H9 (cell line): ENCODE data around the gene UQCR11. TPM values are rescaled to one million over a fixed set of nuclear protein-coding genes. Genes with fewer than 3 reads are reported as not detected.
A peak's percentile ranks its signal among the peaks of the same experiment; 100 is the strongest.

Experiments
- DNase-seq: peaks from one replicate; pipeline ENCODE4 v3.0.0-alpha.2; 2017
- H2AFZ ChIP-seq: one replicate; pipeline ENCODE4 v1.6.1; 2013; ENCODE audit warnings: mild to moderate bottlenecking, low read length, control low read depth, moderate library complexity
- H2AK5ac ChIP-seq: 2 replicates; pipeline ENCODE4 v1.6.1; 2013; ENCODE audit warnings: low read length, control low read depth, mixed read lengths; ENCODE audit not compliant: insufficient read length
- H2BK120ac ChIP-seq: one replicate; pipeline ENCODE4 v1.6.1; 2013; ENCODE audit warnings: low read depth, mild to moderate bottlenecking, low read length, control low read depth, inconsistent platforms; ENCODE audit not compliant: poor library complexity, severe bottlenecking
- H2BK12ac ChIP-seq: 2 replicates; pipeline ENCODE4 v1.6.1; 2013; ENCODE audit warnings: low read length, control low read depth, mixed read lengths, low read depth; ENCODE audit not compliant: insufficient read length
- H2BK15ac ChIP-seq: 2 replicates; pipeline ENCODE4 v1.6.1; 2013; ENCODE audit warnings: low read depth, low read length, control low read depth
- H2BK20ac ChIP-seq: one replicate; pipeline ENCODE4 v1.6.1; 2013; ENCODE audit warnings: low read depth, mild to moderate bottlenecking, low read length, control low read depth, inconsistent platforms; ENCODE audit not compliant: poor library complexity, severe bottlenecking
- H2BK5ac ChIP-seq: 2 replicates; pipeline ENCODE4 v1.6.1; 2013; ENCODE audit warnings: low read length, control low read depth, mixed read lengths; ENCODE audit not compliant: insufficient read length
- H3K14ac ChIP-seq: 2 replicates; pipeline ENCODE4 v1.6.1; 2013; ENCODE audit warnings: low read length, control low read depth; ENCODE audit not compliant: insufficient read depth
- H3K18ac ChIP-seq: 2 replicates; pipeline ENCODE4 v1.6.1; 2013; ENCODE audit warnings: low read depth, mild to moderate bottlenecking, mixed read lengths, low read length, control low read depth; ENCODE audit not compliant: insufficient read length
- H3K23ac ChIP-seq: 2 replicates; pipeline ENCODE4 v1.6.1; 2013; ENCODE audit warnings: low read length, control low read depth, mixed read lengths, low read depth; ENCODE audit not compliant: insufficient read length
- H3K23me2 ChIP-seq: 2 replicates; pipeline ENCODE4 v1.6.1; 2013; ENCODE audit warnings: low read depth, mild to moderate bottlenecking, mixed read lengths, low read length, control low read depth; ENCODE audit not compliant: insufficient read length, poor library complexity, severe bottlenecking
- H3K27ac ChIP-seq: 2 replicates; pipeline ENCODE4 v1.5.1; 2013; ENCODE audit warnings: low read length, control low read depth, mixed read lengths, low read depth; ENCODE audit not compliant: insufficient read length
- H3K27me3 ChIP-seq: 2 replicates; pipeline ENCODE4 v1.6.1; 2013; ENCODE audit warnings: low read length, control low read depth, inconsistent platforms; ENCODE audit not compliant: insufficient read depth
- H3K4ac ChIP-seq: 2 replicates; pipeline ENCODE4 v1.6.1; 2013; ENCODE audit warnings: low read depth, mild to moderate bottlenecking, control low read depth, inconsistent platforms, low read length, moderate library complexity
- H3K4me1 ChIP-seq: 2 replicates; pipeline ENCODE4 v1.6.1; 2013; ENCODE audit warnings: low read length, control low read depth, inconsistent platforms; ENCODE audit not compliant: insufficient read depth
- H3K4me2 ChIP-seq: 2 replicates; pipeline ENCODE4 v1.6.1; 2013; ENCODE audit warnings: low read length, control low read depth, mixed read lengths; ENCODE audit not compliant: insufficient read length, insufficient read depth
- H3K56ac ChIP-seq: 2 replicates; pipeline ENCODE4 v1.6.1; 2013; ENCODE audit warnings: low read depth, mild to moderate bottlenecking, mixed read lengths, low read length, control low read depth; ENCODE audit not compliant: insufficient read length
- H3K79me1 ChIP-seq: 2 replicates; pipeline ENCODE4 v1.6.1; 2013; ENCODE audit warnings: low read depth, mild to moderate bottlenecking, moderate library complexity, low read length, control low read depth, inconsistent platforms; ENCODE audit not compliant: insufficient read depth, poor library complexity, severe bottlenecking
- H3K79me2 ChIP-seq: 2 replicates; pipeline ENCODE4 v1.6.1; 2013; ENCODE audit warnings: low read length, control low read depth, inconsistent platforms; ENCODE audit not compliant: insufficient read depth
- H3K9ac ChIP-seq: 2 replicates; pipeline ENCODE4 v1.6.1; 2013; ENCODE audit warnings: low read length, control low read depth, mixed read lengths; ENCODE audit not compliant: insufficient read length; ENCODE audit errors: extremely low read depth
- H3K9me3 ChIP-seq: one replicate; pipeline ENCODE4 v1.6.1; 2013; ENCODE audit warnings: low read depth, low read length, inconsistent platforms; ENCODE audit not compliant: control insufficient read depth
- H3T11ph ChIP-seq: one replicate; pipeline ENCODE4 v1.6.1; 2013; ENCODE audit warnings: mild to moderate bottlenecking, low read length, control low read depth, inconsistent platforms
- H4K20me1 ChIP-seq: one replicate; pipeline ENCODE4 v1.6.1; 2013; ENCODE audit not compliant: control insufficient read depth, insufficient read length, insufficient read depth
- H4K5ac ChIP-seq: 2 replicates; pipeline ENCODE4 v1.6.1; 2013; ENCODE audit warnings: low read depth, mild to moderate bottlenecking, mixed read lengths, low read length, control low read depth; ENCODE audit not compliant: insufficient read length
- H4K8ac ChIP-seq: replicated peaks from 2 replicates; pipeline ENCODE4 v1.6.1; 2013; ENCODE audit warnings: low read length, control low read depth, mixed read lengths, low read depth; ENCODE audit not compliant: insufficient read length
- H4K91ac ChIP-seq: 2 replicates; pipeline ENCODE4 v1.6.1; 2013; ENCODE audit warnings: low read depth, mild to moderate bottlenecking, moderate library complexity, mixed read lengths, low read length, control low read depth; ENCODE audit not compliant: insufficient read length
- H3K27ac Mint-ChIP-seq, 3 experiments: 2 replicates in 2 of 3; 3 replicates in 1 of 3; pipeline ENCODE4 v1.8.0; 2020 to 2021; ENCODE audit warnings: mixed read lengths in 3 of 3, mild to moderate bottlenecking in 1 of 3, moderate library complexity in 1 of 3
- H3K27me3 Mint-ChIP-seq: 2 replicates; pipeline ENCODE4 v1.8.0; 2021; ENCODE audit warnings: low read depth, mild to moderate bottlenecking, moderate library complexity, mixed read lengths
- H3K36me3 Mint-ChIP-seq, 3 experiments: 2 replicates in 2 of 3; 3 replicates in 1 of 3; pipeline ENCODE4 v1.8.0; 2020 to 2021; ENCODE audit warnings: low read depth in 3 of 3, mixed read lengths in 3 of 3; ENCODE audit not compliant: insufficient read depth in 1 of 3
- H3K4me1 Mint-ChIP-seq, 2 experiments: 2 replicates each; pipeline ENCODE4 v1.8.0; 2020; ENCODE audit warnings: mixed read lengths in 2 of 2
- H3K4me3 Mint-ChIP-seq, 2 experiments: 2 replicates in 1 of 2; 3 replicates in 1 of 2; pipeline ENCODE4 v1.8.0; 2020 to 2021; ENCODE audit warnings: mild to moderate bottlenecking in 2 of 2, mixed read lengths in 2 of 2, moderate library complexity in 1 of 2
- H3K9me3 Mint-ChIP-seq, 2 experiments: 2 replicates in 1 of 2; 3 replicates in 1 of 2; pipeline ENCODE4 v1.8.0; 2020; ENCODE audit warnings: mild to moderate bottlenecking in 2 of 2, mixed read lengths in 2 of 2, moderate library complexity in 1 of 2
- WGBS: extraction: QIAGEN DNeasy Blood & Tissue Kit; methylation state at CpG from one replicate; pipeline ENCODE4 v1.1.7; 2013; ENCODE audit warnings: missing lambda C conversion rate, low lambda C conversion rate, mixed read lengths; ENCODE audit not compliant: insufficient read length; ENCODE audit errors: extremely low coverage; 5-methylcytosine and 5-hydroxymethylcytosine counted together
- total RNA-seq: library from RNA; stranded (reverse); gene quantifications from 2 replicates; pipeline ENCODE4 v1.2.1, GENCODE V29; 2021
- TF ChIP-seq, protein P1 (sequence below): fragments of 200-600 bp; sonication (generic); conservative IDR thresholded peaks from 3 replicates; pipeline ENCODE4 v1.8.0; 2021; ENCODE audit warnings: antibody characterized with exemption, mild to moderate bottlenecking

UQCR11 gene
- total RNA-seq, 1 experiment from 2014 or later, result 174 TPM

DNA sequence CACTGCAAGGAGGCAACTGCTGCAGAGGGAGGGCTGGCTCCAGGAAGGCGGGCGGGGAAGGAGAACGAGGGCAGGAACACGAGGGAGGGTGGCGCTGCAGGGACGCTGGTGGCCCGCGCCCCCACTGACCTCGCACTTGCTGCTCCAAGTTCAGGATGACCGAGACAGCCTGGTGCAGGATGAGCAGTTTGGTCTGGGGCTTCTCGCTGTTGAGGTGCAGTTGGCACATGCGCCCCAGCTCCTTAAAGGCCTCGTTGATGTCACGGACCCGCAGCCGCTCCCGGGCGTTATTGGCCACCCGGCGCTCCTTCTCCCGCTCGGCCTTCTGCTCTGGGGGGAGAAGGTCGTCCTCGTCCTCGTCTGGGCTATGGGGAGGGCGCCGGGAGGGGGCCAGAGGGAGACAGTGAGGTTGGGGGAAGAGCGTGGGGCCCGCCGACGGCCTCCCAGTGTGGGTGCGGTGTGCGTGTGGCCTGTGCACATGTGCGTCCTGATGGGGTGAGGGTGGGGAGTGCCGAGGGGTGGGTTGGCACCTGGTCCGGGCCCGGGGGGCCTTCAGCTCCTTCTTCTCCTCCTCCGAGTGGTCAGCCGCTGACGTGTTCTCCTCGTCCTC lies 10.0 kb upstream of the UQCR11 start:
- peaks cover 54 to 93% (median 89%) of the 10 kb centered on the region in 3 experiments; a peak in 6 of 7 replicates for H3K36me3 Mint-ChIP-seq
- Histone ChIP-seq H2BK12ac (no peak overlapping the region), H3K27me3 (no peaks in the 10 kb centered on the region), H3K18ac (no peak overlapping the region), H3K9me3 (no peaks in the 10 kb centered on the region), H3K14ac (no peak overlapping the region), H3K4ac (no peak overlapping the region), H2BK15ac (no peak overlapping the region), H3K23me2 (no peaks in the 10 kb centered on the region), H2BK5ac (no peak overlapping the region), H3K9ac (no peak overlapping the region), H2AK5ac (no peak overlapping the region), H2BK120ac (no peak overlapping the region), H3K79me1 (no peaks in the 10 kb centered on the region), H3K56ac (no peak overlapping the region), H3K27ac (no peak overlapping the region), H4K8ac (no peak overlapping the region), H2AFZ (no peak overlapping the region), H3T11ph (no peak overlapping the region), H4K20me1 (no peaks in the 10 kb centered on the region), H3K79me2 (no peaks in the 10 kb centered on the region), H4K5ac (no peak overlapping the region), H3K4me1 (no peaks in the 10 kb centered on the region), H3K23ac (no peak overlapping the region), H2BK20ac (no peak overlapping the region), H4K91ac (no peak overlapping the region), H3K4me2 (no peak overlapping the region)
- H3K27ac Mint-ChIP-seq, result peak overlapping the region in 1 of 3 experiments; percentile 62; a peak in 1 of 7 replicates
- H3K27me3 Mint-ChIP-seq, result no peaks in the 10 kb centered on the region
- H3K4me3 Mint-ChIP-seq, result no peak overlapping the region; a peak in 1 of 5 replicates
- TF ChIP-seq, protein P1, sequence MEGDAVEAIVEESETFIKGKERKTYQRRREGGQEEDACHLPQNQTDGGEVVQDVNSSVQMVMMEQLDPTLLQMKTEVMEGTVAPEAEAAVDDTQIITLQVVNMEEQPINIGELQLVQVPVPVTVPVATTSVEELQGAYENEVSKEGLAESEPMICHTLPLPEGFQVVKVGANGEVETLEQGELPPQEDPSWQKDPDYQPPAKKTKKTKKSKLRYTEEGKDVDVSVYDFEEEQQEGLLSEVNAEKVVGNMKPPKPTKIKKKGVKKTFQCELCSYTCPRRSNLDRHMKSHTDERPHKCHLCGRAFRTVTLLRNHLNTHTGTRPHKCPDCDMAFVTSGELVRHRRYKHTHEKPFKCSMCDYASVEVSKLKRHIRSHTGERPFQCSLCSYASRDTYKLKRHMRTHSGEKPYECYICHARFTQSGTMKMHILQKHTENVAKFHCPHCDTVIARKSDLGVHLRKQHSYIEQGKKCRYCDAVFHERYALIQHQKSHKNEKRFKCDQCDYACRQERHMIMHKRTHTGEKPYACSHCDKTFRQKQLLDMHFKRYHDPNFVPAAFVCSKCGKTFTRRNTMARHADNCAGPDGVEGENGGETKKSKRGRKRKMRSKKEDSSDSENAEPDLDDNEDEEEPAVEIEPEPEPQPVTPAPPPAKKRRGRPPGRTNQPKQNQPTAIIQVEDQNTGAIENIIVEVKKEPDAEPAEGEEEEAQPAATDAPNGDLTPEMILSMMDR, result no peak
- peaks cover 0 to 11% of the 10 kb centered on the region in 2 experiments; a peak in 3 of 4 replicates for H3K4me1 Mint-ChIP-seq
- DNase-seq, result no peak
- WGBS, result no CpG with 5 or more reads among the region's 41 CpGs
- H3K9me3 Mint-ChIP-seq, result no peaks in the 10 kb centered on the region
